GM23338 (cell line): ENCODE results near the gene NBAS. TPM values are rescaled to one million over a fixed set of nuclear protein-coding genes. Genes with fewer than 3 reads are reported as not detected.

Experiments used
- ATAC-seq: fragments of 200-7000 bp; cut with Tn5 transposase; 3 replicates; pipeline ENCODE4 v1.9.1; 2020
- DNase-seq: peaks from one replicate; pipeline ENCODE4 v3.0.0-alpha.2; 2015; ENCODE audit warnings: low spot score
- H2AFZ ChIP-seq: fragments of 200-600 bp; sonication (generic); 2 replicates; pipeline ENCODE4 v1.8.0; 2016; ENCODE audit warnings: antibody characterized with exemption, mild to moderate bottlenecking, moderate library complexity
- H3F3A ChIP-seq: fragments of 200-600 bp; sonication (generic); replicated peaks from 2 replicates; pipeline ENCODE4 v1.8.0; 2017; ENCODE audit warnings: antibody characterized with exemption, mixed run types, low read depth
- H3K27ac ChIP-seq: fragments of 200-600 bp; sonication (generic); 2 replicates; pipeline ENCODE4 v1.6.1; 2016; ENCODE audit warnings: low read depth
- H3K27me3 ChIP-seq: fragments of 200-600 bp; sonication (generic); 2 replicates; pipeline ENCODE4 v1.8.0; 2016; ENCODE audit warnings: mild to moderate bottlenecking, mixed run types, moderate library complexity; ENCODE audit not compliant: insufficient read depth
- H3K36me3 ChIP-seq: fragments of 200-600 bp; sonication (generic); 2 replicates; pipeline ENCODE4 v1.8.0; 2016; ENCODE audit warnings: mild to moderate bottlenecking; ENCODE audit not compliant: insufficient read depth
- H3K4me1 ChIP-seq: fragments of 200-600 bp; sonication (generic); 2 replicates; pipeline ENCODE4 v1.8.0; 2016; ENCODE audit warnings: mild to moderate bottlenecking, moderate library complexity; ENCODE audit not compliant: insufficient read depth
- H3K4me2 ChIP-seq: fragments of 200-600 bp; sonication (generic); 2 replicates; pipeline ENCODE4 v1.7.1; 2017; ENCODE audit warnings: mixed run types
- H3K4me3 ChIP-seq: fragments of 200-600 bp; sonication (generic); 2 replicates; pipeline ENCODE4 v1.6.1; 2016; ENCODE audit warnings: mixed run types
- H3K79me2 ChIP-seq: fragments of 200-600 bp; sonication (generic); replicated peaks from 2 replicates; pipeline ENCODE4 v1.8.0; 2017; ENCODE audit warnings: mild to moderate bottlenecking; ENCODE audit not compliant: insufficient read depth
- H3K9me2 ChIP-seq: fragments of 200-600 bp; sonication (generic); 2 replicates; pipeline ENCODE4 v1.8.0; 2017; ENCODE audit not compliant: insufficient read depth
- H4K20me1 ChIP-seq: fragments of 200-600 bp; sonication (generic); replicated peaks from 2 replicates; pipeline ENCODE4 v1.8.0; 2017; ENCODE audit warnings: mild to moderate bottlenecking; ENCODE audit not compliant: insufficient read depth
- H3K27ac Mint-ChIP-seq: 2 replicates; pipeline ENCODE4 v1.8.0; 2020; ENCODE audit warnings: inconsistent platforms, mild to moderate bottlenecking, moderate library complexity, mixed read lengths
- H3K27me3 Mint-ChIP-seq: 3 replicates; pipeline ENCODE4 v1.8.0; 2022; ENCODE audit warnings: low read depth, mild to moderate bottlenecking, moderate library complexity, mixed read lengths, inconsistent platforms; ENCODE audit not compliant: insufficient read depth, poor library complexity
- H3K36me3 Mint-ChIP-seq: 3 replicates; pipeline ENCODE4 v1.8.0; 2021; ENCODE audit warnings: low read depth, mild to moderate bottlenecking, inconsistent platforms, moderate library complexity, mixed read lengths
- H3K4me1 Mint-ChIP-seq: 3 replicates; pipeline ENCODE4 v1.8.0; 2020; ENCODE audit warnings: mild to moderate bottlenecking, inconsistent platforms, mixed read lengths
- H3K4me3 Mint-ChIP-seq: 3 replicates; pipeline ENCODE4 v1.8.0; 2021; ENCODE audit warnings: moderate library complexity, mild to moderate bottlenecking, inconsistent platforms, mixed read lengths
- H3K9me3 Mint-ChIP-seq: 3 replicates; pipeline ENCODE4 v1.8.0; 2020; ENCODE audit warnings: moderate library complexity, mild to moderate bottlenecking, inconsistent platforms, mixed read lengths
- EZH2 ChIP-seq: fragments of 200-600 bp; sonication (generic); IDR thresholded peaks from one replicate; pipeline ENCODE4 v1.8.0; 2017; ENCODE audit warnings: antibody characterized with exemption, mild to moderate bottlenecking, low read depth; ENCODE audit not compliant: unreplicated experiment
- ZNF462 ChIP-seq: fragments of 250-450 bp; sonication (Bioruptor Pico); IDR thresholded peaks from 2 replicates; pipeline ENCODE4 v1.5.0; 2020; ENCODE audit warnings: mild to moderate bottlenecking, moderate library complexity
- polyA plus RNA-seq: library from polyadenylated mRNA; unstranded; fragments of >200 nt; fragmentation: Nextera tagmentation; extraction: Ambion mirVana; gene quantifications from 2 replicates; pipeline ENCODE4 v1.2.1, GENCODE V29; 2016
- total RNA-seq: library from RNA; depleted of rRNA; stranded (reverse); fragments of >200 nt; shearing (Covaris generic); gene quantifications from 2 replicates; pipeline ENCODE4 v1.2.3, GENCODE V29; 2014

Gene NBAS
- total and polyA plus RNA-seq, 2 experiments from 2014 or later: 24.8 to 38.9 TPM

- H3K36me3 Mint-ChIP-seq: peaks cover 80% of the 10 kb centered on the region
Measured at GRCh38 chr2:15608392-15608761, 47.2 kb upstream of the NBAS start.

More at GRCh38 chr2:15608392-15608761, 47.2 kb upstream of the NBAS start:
- Histone ChIP-seq H3K79me2 (no peaks in the 10 kb centered on the region), H4K20me1 (peaks cover 7% of the 10 kb centered on the region; the same call in 1 of the 2 replicates), H3K36me3 (peaks cover 53% of the 10 kb centered on the region), H3K27me3 (no peaks in the 10 kb centered on the region), H2AFZ (no peak overlapping the region), H3K4me1 (no peaks in the 10 kb centered on the region; the same call in 1 of the 2 replicates), H3K9me2 (no peaks in the 10 kb centered on the region), H3K4me3 (no peak overlapping the region), H3K27ac (no peak overlapping the region), H3F3A (no peaks in the 10 kb centered on the region), H3K4me2 (no peak overlapping the region)
- no peak for TF ChIP-seq ZNF462 (CRISPR knock-in tag)
- no peak for TF ChIP-seq EZH2
- H3K4me1 Mint-ChIP-seq: no peaks in the 10 kb centered on the region
- no peaks in the 10 kb centered on the region for H3K27me3 Mint-ChIP-seq
- DNase-seq (no peak), ATAC-seq (no peak)
- peaks cover 11% of the 10 kb centered on the region; the same call in 2 of the 3 replicates for H3K9me3 Mint-ChIP-seq
- H3K27ac Mint-ChIP-seq: no peak overlapping the region
- no peak overlapping the region for H3K4me3 Mint-ChIP-seq
